Measurements from ENCODE around the gene RGMA. TPM values are rescaled to one million over a fixed set of nuclear protein-coding genes. Genes with fewer than 3 reads are reported as not detected.

The RGMA gene
- polyA plus RNA-seq, 1 experiment: 0.17 TPM

GRCh38 chr15:93036951-93037819, 51.8 kb downstream of the RGMA start:
- CTCF ChIA-PET: interaction anchor here (0.6 to 4.5 kb wide), 8 partner anchors 10 to 1287 kb away, joined by 3 to 46 read pairs (median 5); no protein-coding TSS in a partner anchor
- Histone ChIP-seq H3K4me3 (ENCODE audit: low read depth, low read length) (no peak overlapping the region), H3K27ac (ENCODE audit: low read depth, low read length) (peak overlapping the region; percentile 11), H3K9me3 (ENCODE audit: control insufficient read depth, insufficient read depth, low read length) (peaks cover 3% of the 10 kb centered on the region; the same call in 1 of the 2 replicates), H3K27me3 (ENCODE audit: control insufficient read depth, insufficient read depth, low read length) (no peaks in the 10 kb centered on the region)
- POLR2A ChIA-PET: interaction anchor here (0.6 kb wide), 1 partner anchor 11 kb away, joined by 3 read pairs; no protein-coding TSS in a partner anchor
- peak; percentile 30; the same call in 1 of the 2 replicates for TF ChIP-seq CTCF (IDR thresholded peaks at IDR 0.05; ENCODE audit: low read depth, low read length)
- DNase-seq (ENCODE audit: low read depth, low spot score): no peak

- H3K4me3 ChIP-seq (ENCODE audit: low read depth, low read length): no peak overlapping the region
- DNase-seq (ENCODE audit: low read depth, low spot score): no peak
- ChIA-PET CTCF (interaction anchor here (0.5 to 4.5 kb wide), 8 partner anchors 11 to 1406 kb away, joined by 3 to 46 read pairs (median 5); no protein-coding TSS in a partner anchor), POLR2A (no interaction called here)
- H3K27me3 ChIP-seq (ENCODE audit: control insufficient read depth, insufficient read depth, low read length): no peaks in the 10 kb centered on the region
- no peak overlapping the region for H3K27ac ChIP-seq (ENCODE audit: low read depth, low read length)
- peak; percentile 59 for TF ChIP-seq CTCF (IDR thresholded peaks at IDR 0.05; ENCODE audit: low read depth, low read length)
- H3K9me3 ChIP-seq (ENCODE audit: control insufficient read depth, insufficient read depth, low read length): peaks cover 3% of the 10 kb centered on the region; the same call in 1 of the 2 replicates
Observed at GRCh38 chr15:93035953-93036810, 52.8 kb downstream of the RGMA start.

GRCh38 chr15:93035092-93035915, 53.7 kb downstream of the RGMA start:
- Histone ChIP-seq H3K27ac (ENCODE audit: low read depth, low read length) (no peak overlapping the region), H3K4me3 (ENCODE audit: low read depth, low read length) (no peak overlapping the region), H3K9me3 (ENCODE audit: control insufficient read depth, insufficient read depth, low read length) (peaks cover 3% of the 10 kb centered on the region; the same call in 1 of the 2 replicates), H3K27me3 (ENCODE audit: control insufficient read depth, insufficient read depth, low read length) (no peaks in the 10 kb centered on the region)
- CTCF ChIA-PET: interaction anchor here (0.7 to 4.5 kb wide), 5 partner anchors 53 to 1085 kb away, joined by 3 to 46 read pairs (median 3); no protein-coding TSS in a partner anchor
- DNase-seq (ENCODE audit: low read depth, low spot score): no peak
- no peak for TF ChIP-seq CTCF (IDR thresholded peaks at IDR 0.05; ENCODE audit: low read depth, low read length)
- POLR2A ChIA-PET: interaction anchor here (0.6 kb wide), 1 partner anchor 48 kb away, joined by 3 read pairs; no protein-coding TSS in a partner anchor

- TF ChIP-seq CTCF (IDR thresholded peaks at IDR 0.05; ENCODE audit: low read depth, low read length): no peak
- CTCF ChIA-PET: interaction anchor here (4.5 kb wide), 1 partner anchor 1085 kb away, joined by 46 read pairs; no protein-coding TSS in a partner anchor
- Histone ChIP-seq H3K27me3 (ENCODE audit: control insufficient read depth, insufficient read depth, low read length) (no peaks in the 10 kb centered on the region), H3K4me3 (ENCODE audit: low read depth, low read length) (no peak overlapping the region), H3K27ac (ENCODE audit: low read depth, low read length) (no peak overlapping the region), H3K9me3 (ENCODE audit: control insufficient read depth, insufficient read depth, low read length) (peaks cover 3% of the 10 kb centered on the region; the same call in 1 of the 2 replicates)
- POLR2A ChIA-PET: interaction anchor here (0.6 kb wide), 1 partner anchor 47 kb away, joined by 3 read pairs; no protein-coding TSS in a partner anchor
- no peak for DNase-seq (ENCODE audit: low read depth, low spot score)
Observed at GRCh38 chr15:93034512-93034911, 54.5 kb downstream of the RGMA start.

Measured in AG04450 (cell line).